Psoas muscle (tissue), 8 donors: ENCODE measurements around the gene CEP250. TPM values are rescaled to one million over a fixed set of nuclear protein-coding genes. Genes with fewer than 3 reads are reported as not detected.
A peak's percentile ranks its signal among the peaks of the same experiment; 100 is the strongest.

Experiments used
- ATAC-seq, 4 donors: fragments of 200-7000 bp; cut with Tn5 transposase; one replicate each; pipeline ENCODE4 v1.9.1; 2020; ENCODE audit warnings: moderate library complexity in 3 of 4, mild to moderate bottlenecking in 2 of 4
- DNase-seq, 2 donors: peaks; one replicate each; pipeline ENCODE4 v3.0.0-alpha.2; 2020
- H3K27ac ChIP-seq: fragments of 200-600 bp; one replicate; pipeline ENCODE4 v1.8.0; 2022
- H3K27me3 ChIP-seq, 3 donors: fragments of 200-600 bp in 1 of 3; one replicate each; pipeline versions ENCODE4 v1.6.1 to v1.8.0; 2013 to 2022; ENCODE audit warnings: low read length in 2 of 3, mild to moderate bottlenecking in 2 of 3, moderate library complexity in 1 of 3; ENCODE audit not compliant: insufficient read depth in 3 of 3
- H3K36me3 ChIP-seq, 2 donors: fragments of 200-600 bp in 1 of 2; one replicate each; pipeline versions ENCODE4 v1.6.1 to v1.8.0; 2013 to 2022; ENCODE audit warnings: low read depth in 1 of 2, mild to moderate bottlenecking in 1 of 2, moderate library complexity in 1 of 2; ENCODE audit not compliant: insufficient read depth in 1 of 2
- H3K4me1 ChIP-seq: fragments of 200-600 bp; one replicate; pipeline ENCODE4 v1.8.0; 2022
- H3K4me3 ChIP-seq: fragments of 200-600 bp; one replicate; pipeline ENCODE4 v1.8.0; 2022; ENCODE audit warnings: mild to moderate bottlenecking
- H3K9me3 ChIP-seq: fragments of 200-600 bp; one replicate; pipeline ENCODE4 v1.8.0; 2022
- WGBS, 3 donors: extraction: QIAGEN DNeasy Blood & Tissue Kit; methylation state at CpG; one replicate each; pipeline versions ENCODE4 v1.1.6 to v1.1.7; 2013; 5-methylcytosine and 5-hydroxymethylcytosine counted together
- intact Hi-C, 2 donors: fragments of 100-400 bp; cut with DNase I; formaldehyde crosslinking; loops; one replicate each; pipeline versions ENCODE4 v1.11.0 to v1.14.2; 2022
- polyA plus RNA-seq, 3 donors: library from polyadenylated mRNA; stranded (reverse); fragments of 200-250 nt; gene quantifications; one replicate each; pipeline ENCODE4 v1.2.3, GENCODE V29; 2013
- total RNA-seq, 4 donors: library from RNA; stranded (reverse); fragmentation: NEBNext Ultra II Directional in 2 of 4; extraction: Animal tissue kit (Norgen Biotek cat#: 25700) in 2 of 4; gene quantifications; one replicate each; pipeline versions ENCODE4 v1.2.1 to v1.2.4, GENCODE V29; 2021 to 2023
- TF ChIP-seq, protein P1 (sequence below): fragments of 200-600 bp; IDR thresholded peaks from one replicate; pipeline ENCODE4 v1.8.0; 2022; ENCODE audit warnings: antibody characterized with exemption
- donor health status: healthy with polysubstance abuse.
- donor health status: DM: no; HTN: no; CAD: no; lungs with moderate emphysema.
- donor health status: Bipolar disorder and iron deficiency.
- donor health status: healthy.
- donor health status: DM: yes; HTN: yes; CAD: no.
- donor health status: DM: no; HTN: no; CAD: no.
- donor health status: DM: no; HTN: no; CAD: no.
- donor health status: DM: yes; HTN: yes; CAD: no.

The CEP250 gene
- total and polyA plus RNA-seq, 7 donors, result 4.2 to 19.3 (median 17.0) TPM

DNA sequence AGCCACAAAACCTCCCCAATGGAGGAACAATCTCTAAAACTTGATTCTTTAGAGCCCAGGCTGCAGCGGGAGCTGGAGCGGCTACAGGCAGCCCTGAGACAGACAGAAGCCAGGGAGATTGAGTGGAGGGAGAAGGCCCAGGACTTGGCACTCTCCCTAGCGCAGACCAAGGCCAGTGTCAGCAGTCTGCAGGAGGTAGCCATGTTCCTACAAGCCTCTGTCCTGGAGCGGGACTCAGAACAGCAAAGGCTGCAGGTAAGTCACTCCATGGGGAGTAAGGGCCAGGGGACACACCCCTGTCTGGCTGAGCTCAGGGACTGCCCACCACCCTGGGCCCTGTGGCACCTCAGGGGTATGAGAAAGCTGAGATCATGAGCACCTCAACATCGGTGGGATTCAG lies 49.4 kb downstream of the CEP250 start:
- H3K4me1 ChIP-seq, result no peaks in the 10 kb centered on the region
- ATAC-seq (no peak), DNase-seq (no peak)
- TF ChIP-seq, protein P1, sequence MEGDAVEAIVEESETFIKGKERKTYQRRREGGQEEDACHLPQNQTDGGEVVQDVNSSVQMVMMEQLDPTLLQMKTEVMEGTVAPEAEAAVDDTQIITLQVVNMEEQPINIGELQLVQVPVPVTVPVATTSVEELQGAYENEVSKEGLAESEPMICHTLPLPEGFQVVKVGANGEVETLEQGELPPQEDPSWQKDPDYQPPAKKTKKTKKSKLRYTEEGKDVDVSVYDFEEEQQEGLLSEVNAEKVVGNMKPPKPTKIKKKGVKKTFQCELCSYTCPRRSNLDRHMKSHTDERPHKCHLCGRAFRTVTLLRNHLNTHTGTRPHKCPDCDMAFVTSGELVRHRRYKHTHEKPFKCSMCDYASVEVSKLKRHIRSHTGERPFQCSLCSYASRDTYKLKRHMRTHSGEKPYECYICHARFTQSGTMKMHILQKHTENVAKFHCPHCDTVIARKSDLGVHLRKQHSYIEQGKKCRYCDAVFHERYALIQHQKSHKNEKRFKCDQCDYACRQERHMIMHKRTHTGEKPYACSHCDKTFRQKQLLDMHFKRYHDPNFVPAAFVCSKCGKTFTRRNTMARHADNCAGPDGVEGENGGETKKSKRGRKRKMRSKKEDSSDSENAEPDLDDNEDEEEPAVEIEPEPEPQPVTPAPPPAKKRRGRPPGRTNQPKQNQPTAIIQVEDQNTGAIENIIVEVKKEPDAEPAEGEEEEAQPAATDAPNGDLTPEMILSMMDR, result no peak
- peaks cover 7 to 96% of the 10 kb centered on the region in 2 donors for H3K36me3 ChIP-seq
- intact Hi-C loops, result no loop called here
- no peak overlapping the region for H3K27ac ChIP-seq
- H3K27me3 ChIP-seq, result no peaks in the 10 kb centered on the region
- 92 to 100% (median 95%) methylated on average over 5 of the region's 5 CpGs for WGBS, 3 donors
- no peak overlapping the region for H3K4me3 ChIP-seq
- H3K9me3 ChIP-seq, result no peaks in the 10 kb centered on the region

DNA sequence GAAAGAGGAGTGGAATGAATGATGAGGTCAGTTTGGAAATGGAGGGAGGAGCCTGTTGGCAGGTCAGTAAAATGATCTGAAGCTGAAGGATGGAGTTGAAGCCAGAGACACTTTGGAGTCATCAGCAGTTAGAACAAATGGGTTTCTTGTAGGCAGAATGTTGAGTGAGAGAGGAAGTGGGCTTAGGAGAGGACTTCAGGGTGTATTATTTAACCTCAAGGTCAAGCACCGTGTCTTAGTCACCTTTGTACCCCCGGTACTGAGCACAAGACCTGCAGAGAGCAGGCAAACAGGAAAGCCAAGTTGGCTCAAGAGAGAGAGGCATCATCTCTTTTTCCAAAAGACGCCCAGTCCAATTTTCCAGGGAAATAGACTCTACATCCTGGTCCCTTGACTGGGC lies 50.8 kb downstream of the CEP250 start:
- Histone ChIP-seq H3K4me3 (no peak overlapping the region), H3K9me3 (no peaks in the 10 kb centered on the region), H3K27ac (no peak overlapping the region), H3K4me1 (no peaks in the 10 kb centered on the region), H3K36me3 (peaks cover 8 to 96% of the 10 kb centered on the region in 2 donors), H3K27me3 (no peaks in the 10 kb centered on the region)
- 86 to 92% (median 89%) methylated on average over 3 of the region's 3 CpGs for WGBS, 3 donors
- no peak for ATAC-seq
- intact Hi-C loops, result no loop called here
- TF ChIP-seq, protein P1, result no peak
- DNase-seq, result no peak

DNA sequence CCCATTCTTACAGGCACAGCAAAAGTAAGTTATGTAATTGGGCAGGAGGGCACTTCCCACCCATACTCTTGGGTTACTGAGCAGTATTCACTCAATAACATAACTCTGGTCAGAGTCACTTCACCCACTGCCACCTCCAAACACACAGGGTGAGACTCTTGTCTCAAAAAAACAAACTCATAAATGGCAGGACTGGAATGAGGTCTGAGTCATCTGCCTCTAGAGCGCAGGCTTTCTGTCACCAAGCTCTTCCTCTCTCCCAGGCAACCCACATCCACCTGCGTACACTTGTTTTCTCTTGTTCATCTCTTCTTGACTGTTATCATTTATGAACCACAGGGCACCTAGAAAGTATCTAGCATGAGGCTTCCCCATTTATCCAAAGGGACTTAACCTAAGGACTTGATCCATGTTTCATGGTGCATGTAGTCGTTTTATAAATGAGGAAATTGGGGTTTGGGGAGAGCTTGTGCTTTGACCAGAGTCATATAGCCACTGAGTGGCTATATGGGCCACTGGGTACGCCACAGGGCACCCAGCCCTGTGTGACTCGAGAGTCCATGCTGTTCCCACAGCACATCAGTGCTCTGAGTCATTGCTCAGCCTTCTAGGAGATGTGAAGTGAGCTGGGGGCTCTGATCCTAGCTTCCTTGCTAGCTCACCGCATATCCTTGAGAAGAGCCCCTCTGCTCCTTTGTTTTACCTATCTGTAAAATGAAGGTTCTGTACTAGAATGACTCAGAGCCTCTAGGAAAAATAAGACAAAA lies 51.7 kb downstream of the CEP250 start:
- peaks cover 8 to 97% of the 10 kb centered on the region in 2 donors for H3K36me3 ChIP-seq
- no peaks in the 10 kb centered on the region for H3K9me3 ChIP-seq
- WGBS, 3 donors, result 91 to 98% (median 97%) methylated on average over 6 of the region's 6 CpGs
- H3K27ac ChIP-seq, result no peak overlapping the region
- DNase-seq, result peak in 1 of 2 donors; percentile 22
- no peaks in the 10 kb centered on the region for H3K4me1 ChIP-seq
- H3K27me3 ChIP-seq, result no peaks in the 10 kb centered on the region
- ATAC-seq, result no peak
- intact Hi-C loops, result no loop called here
- no peak overlapping the region for H3K4me3 ChIP-seq
- TF ChIP-seq, protein P1, result no peak

DNA sequence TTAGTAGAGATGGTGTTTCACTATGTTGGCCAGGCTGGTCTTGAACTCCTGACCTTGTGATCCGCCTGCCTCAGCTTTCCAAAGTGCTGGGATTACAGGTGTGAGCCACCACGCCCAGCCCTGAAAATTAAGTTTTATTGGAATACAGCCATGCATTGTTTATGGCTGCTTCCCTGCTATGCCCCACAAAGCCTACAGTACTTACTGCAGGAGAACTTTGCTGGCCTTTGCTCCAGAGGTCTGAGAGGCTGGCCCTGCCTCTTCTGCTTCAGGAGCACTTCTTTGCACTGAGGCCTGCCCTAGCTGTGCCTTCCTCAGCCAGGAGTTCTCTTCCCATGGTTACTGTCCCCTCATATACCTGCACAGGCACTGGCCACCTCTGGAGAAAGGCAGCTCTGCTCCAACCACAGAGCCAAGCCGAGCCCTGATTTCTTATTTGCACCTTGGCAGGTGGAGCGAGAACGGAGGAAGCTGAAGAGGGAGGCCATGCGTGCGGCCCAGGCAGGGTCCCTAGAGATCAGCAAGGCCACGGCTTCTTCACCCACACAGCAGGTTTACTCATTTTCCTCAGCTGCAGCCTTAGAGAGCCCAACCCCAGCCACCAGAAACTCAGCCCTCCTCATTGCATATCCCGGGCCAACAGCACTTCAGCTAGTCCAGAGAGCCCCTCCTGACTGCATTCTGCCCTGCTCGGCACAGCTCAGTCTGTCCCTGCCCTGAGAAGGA lies 53.3 kb downstream of the CEP250 start:
- intact Hi-C loops, result no loop called here
- WGBS, 3 donors, result 89 to 96% (median 93%) methylated on average over 10 of the region's 10 CpGs
- TF ChIP-seq, protein P1, result no peak
- Histone ChIP-seq H3K27ac (no peak overlapping the region), H3K36me3 (peaks cover 8 to 94% of the 10 kb centered on the region in 2 donors), H3K4me1 (no peaks in the 10 kb centered on the region), H3K27me3 (no peaks in the 10 kb centered on the region), H3K9me3 (no peaks in the 10 kb centered on the region), H3K4me3 (no peak overlapping the region)
- DNase-seq, result peak in 1 of 2 donors; percentile 31
- no peak for ATAC-seq
